ENCODE measurements around the gene PCSK5. TPM values are rescaled to one million over a fixed set of nuclear protein-coding genes. Genes with fewer than 3 reads are reported as not detected.

The PCSK5 gene
- total RNA-seq, 2 experiments from 2014 or later, result 3.0 to 3.1 TPM

DNA sequence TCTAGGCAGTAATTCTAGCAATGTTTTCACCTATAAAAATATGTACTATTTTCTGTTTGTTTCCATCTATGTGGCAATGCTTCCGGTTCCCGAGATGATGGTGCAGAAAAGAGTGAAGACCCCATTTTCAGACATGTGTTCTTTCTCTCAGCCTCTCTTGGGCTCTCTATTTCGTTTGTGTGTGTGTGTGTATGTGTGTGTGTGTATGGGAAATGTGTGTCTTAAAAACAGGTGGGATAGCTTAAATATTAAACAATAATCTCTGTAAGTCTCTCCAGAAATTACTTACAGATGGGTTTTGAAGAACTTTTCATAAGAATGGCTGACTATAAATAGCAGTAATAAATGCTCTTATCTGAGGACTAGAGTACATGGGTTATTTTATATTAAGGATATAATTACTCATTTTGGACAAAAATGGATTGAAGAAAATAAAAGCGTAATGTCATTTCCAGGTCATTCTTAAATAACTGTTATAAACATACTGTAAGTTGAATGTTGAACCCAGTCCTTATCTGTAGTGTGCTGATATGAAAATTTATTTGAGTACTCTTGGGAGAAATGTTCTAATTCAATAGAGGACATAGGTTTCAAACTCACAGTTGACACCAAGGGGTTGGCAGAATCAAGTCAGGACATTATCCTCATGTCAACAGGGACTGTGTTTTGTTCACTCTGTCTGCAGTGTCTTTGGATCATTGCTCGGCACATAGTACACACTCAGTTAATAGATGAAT lies 31.1 kb downstream of the PCSK5 start:
- Mint-ChIP-seq H3K27me3 (no peaks in the 10 kb centered on the region), H3K27ac (no peak overlapping the region), H3K36me3 (ENCODE audit: low read depth) (no peaks in the 10 kb centered on the region), H3K4me1 (peaks cover 15% of the 10 kb centered on the region), H3K4me3 (no peak overlapping the region), H3K9me3 (ENCODE audit: low read depth) (no peaks in the 10 kb centered on the region)
- ATAC-seq (no peak), DNase-seq (no peak)
- POLR2A ChIA-PET, result no interaction called here
- CTCF ChIA-PET, result no interaction called here
- intact Hi-C loops (cut with DNase I, micrococcal nuclease), result no loop called here

DNA sequence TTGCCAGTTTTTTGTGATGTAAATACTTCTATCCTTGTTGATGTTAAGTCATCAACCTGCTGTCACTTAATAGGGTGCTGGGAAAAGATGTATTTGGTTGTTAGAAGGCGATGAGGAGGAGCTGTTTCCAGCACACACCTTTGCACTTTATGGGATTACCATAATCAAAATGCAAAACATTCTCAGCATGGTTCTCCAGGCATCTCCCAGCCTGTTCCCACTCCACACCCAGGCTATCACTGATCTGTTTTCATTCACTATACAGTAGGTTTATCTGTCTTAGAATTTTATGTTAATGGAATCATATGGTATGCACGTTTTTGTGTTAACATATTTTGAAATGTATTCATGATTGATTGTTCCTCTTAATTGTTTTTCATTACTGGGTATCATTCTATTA lies 35.9 kb downstream of the PCSK5 start:
- H3K27me3 Mint-ChIP-seq, result no peaks in the 10 kb centered on the region
- intact Hi-C loops (cut with DNase I, micrococcal nuclease), result no loop called here
- ChIA-PET POLR2A (no interaction called here), CTCF (interaction anchor here (0.7 kb wide), 1 partner anchor 433 kb away, joined by 3 read pairs; no protein-coding TSS in a partner anchor)
- DNase-seq (no peak), ATAC-seq (no peak)
- peaks cover 16% of the 10 kb centered on the region for H3K4me1 Mint-ChIP-seq
- H3K27ac Mint-ChIP-seq, result no peak overlapping the region
- H3K36me3 Mint-ChIP-seq (ENCODE audit: low read depth), result no peaks in the 10 kb centered on the region
- no peak overlapping the region for H3K4me3 Mint-ChIP-seq
- no peaks in the 10 kb centered on the region for H3K9me3 Mint-ChIP-seq (ENCODE audit: low read depth)

DNA sequence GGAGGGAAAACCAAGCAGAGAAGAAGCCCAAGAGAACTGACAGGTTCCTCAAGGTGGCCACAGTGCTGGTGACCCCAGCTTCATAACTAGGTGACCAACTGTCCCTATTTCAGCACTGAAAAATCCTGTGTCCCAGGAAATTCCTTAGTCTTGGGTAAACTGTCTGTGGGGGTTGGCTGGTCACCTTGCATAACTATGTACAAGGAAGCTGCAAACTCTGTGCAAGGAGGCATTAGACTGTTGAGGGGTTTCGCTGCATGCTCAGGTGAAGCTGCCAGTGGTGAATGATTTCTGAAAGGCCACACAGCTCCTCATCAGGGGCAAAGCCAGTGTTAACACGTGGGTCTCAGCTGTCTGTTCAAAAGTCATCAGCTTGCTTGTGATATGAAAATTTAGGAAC lies 36.9 kb downstream of the PCSK5 start:
- H3K4me1 Mint-ChIP-seq, result peaks cover 18% of the 10 kb centered on the region
- no peak for ATAC-seq
- ChIA-PET POLR2A (no interaction called here), CTCF (interaction anchor here (0.7 kb wide), 1 partner anchor 432 kb away, joined by 3 read pairs; no protein-coding TSS in a partner anchor)
- intact Hi-C loops (cut with DNase I, micrococcal nuclease), result no loop called here
- no peak for DNase-seq
- no peak overlapping the region for H3K4me3 Mint-ChIP-seq
- H3K9me3 Mint-ChIP-seq (ENCODE audit: low read depth), result no peaks in the 10 kb centered on the region
- H3K27me3 Mint-ChIP-seq, result no peaks in the 10 kb centered on the region
- H3K36me3 Mint-ChIP-seq (ENCODE audit: low read depth), result no peaks in the 10 kb centered on the region
- no peak overlapping the region for H3K27ac Mint-ChIP-seq

DNA sequence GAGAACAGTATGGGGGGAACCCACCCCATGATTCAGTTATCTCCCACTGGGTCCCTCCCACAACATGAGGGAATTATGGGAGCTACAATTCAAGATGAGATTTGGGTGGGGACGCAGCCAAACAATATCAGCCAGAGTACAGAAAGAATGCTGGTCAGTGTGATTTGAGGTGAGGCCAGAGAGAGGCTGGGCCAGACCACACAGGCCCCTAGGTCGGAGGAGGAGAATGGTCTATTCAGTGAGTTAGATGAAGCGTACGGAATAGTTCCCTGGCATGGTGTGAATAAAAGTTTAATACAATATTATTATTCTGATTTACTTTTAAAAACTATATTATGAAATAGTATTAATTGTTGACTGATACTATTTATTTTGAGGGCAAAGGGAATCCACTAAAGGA lies 39.7 kb downstream of the PCSK5 start:
- ATAC-seq, result no peak
- peaks cover 14% of the 10 kb centered on the region for H3K4me1 Mint-ChIP-seq

DNA sequence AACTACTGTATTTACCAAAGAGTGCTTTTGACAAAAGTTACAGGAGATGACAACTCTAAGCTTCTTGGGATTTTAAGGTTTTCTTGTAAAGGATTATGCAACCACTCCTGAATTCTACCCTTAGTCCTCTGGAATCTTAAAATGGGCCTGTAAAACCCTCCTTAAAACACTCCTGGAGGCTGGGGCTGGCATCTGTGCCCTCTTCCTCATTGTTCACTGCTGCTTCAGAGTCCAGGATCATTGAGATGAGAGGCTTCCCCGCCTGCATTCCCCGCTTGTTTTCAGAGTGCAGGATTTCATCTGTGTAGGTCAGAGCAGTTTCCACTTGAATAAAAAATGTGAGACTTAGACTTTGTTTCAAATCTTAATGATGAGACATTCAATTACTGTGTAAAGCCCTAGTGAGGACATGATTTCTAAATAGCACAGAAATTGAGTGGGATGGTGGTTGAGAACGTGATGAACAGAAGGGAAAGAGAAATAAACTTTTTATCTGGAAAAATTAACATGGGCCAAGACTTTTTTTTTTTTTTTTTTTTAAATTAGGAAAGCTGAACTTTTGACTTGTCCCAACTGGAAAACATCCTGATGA lies 40.4 kb downstream of the PCSK5 start:
- Mint-ChIP-seq H3K4me3 (no peak overlapping the region), H3K27me3 (no peaks in the 10 kb centered on the region), H3K4me1 (peaks cover 12% of the 10 kb centered on the region), H3K9me3 (ENCODE audit: low read depth) (no peaks in the 10 kb centered on the region), H3K36me3 (ENCODE audit: low read depth) (peaks cover 3% of the 10 kb centered on the region), H3K27ac (no peak overlapping the region)
- intact Hi-C loops (cut with DNase I, micrococcal nuclease), result no loop called here
- no peak for ATAC-seq
- POLR2A ChIA-PET, result no interaction called here
- CTCF ChIA-PET, result interaction anchor here (0.6 kb wide), 1 partner anchor 11 kb away, joined by 3 read pairs; no protein-coding TSS in a partner anchor
- no peak for DNase-seq

More for the DNA sequence above, 39.7 kb downstream of the PCSK5 start:
- intact Hi-C loops (cut with DNase I, micrococcal nuclease), result no loop called here
- Mint-ChIP-seq H3K4me3 (no peak overlapping the region), H3K9me3 (ENCODE audit: low read depth) (no peaks in the 10 kb centered on the region), H3K36me3 (ENCODE audit: low read depth) (peaks cover 3% of the 10 kb centered on the region), H3K27ac (no peak overlapping the region), H3K27me3 (no peaks in the 10 kb centered on the region)
- ChIA-PET POLR2A (no interaction called here), CTCF (no interaction called here)
- DNase-seq, result no peak

DNA sequence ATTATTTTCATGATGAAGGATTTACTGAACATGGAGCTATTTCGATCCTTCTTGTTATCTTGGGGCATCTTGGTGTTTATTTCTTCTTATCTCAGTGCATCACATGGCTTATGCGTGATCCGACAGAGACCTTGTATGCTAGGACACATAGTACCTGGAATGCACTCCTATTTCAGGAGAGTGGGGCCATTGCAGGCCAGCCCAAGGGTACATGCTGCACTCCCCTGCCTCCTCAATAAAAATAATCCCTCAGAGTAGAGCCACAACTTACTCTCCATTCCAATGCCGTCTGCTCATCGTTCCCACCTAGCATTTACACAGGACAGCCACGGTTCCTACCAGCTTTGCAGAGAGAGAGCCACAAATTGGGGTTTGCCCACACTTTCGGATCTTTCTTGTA lies 43.5 kb downstream of the PCSK5 start:
- Mint-ChIP-seq H3K4me1 (peaks cover 22% of the 10 kb centered on the region), H3K36me3 (ENCODE audit: low read depth) (peaks cover 3% of the 10 kb centered on the region), H3K27me3 (no peaks in the 10 kb centered on the region), H3K27ac (no peak overlapping the region), H3K4me3 (no peak overlapping the region), H3K9me3 (ENCODE audit: low read depth) (no peaks in the 10 kb centered on the region)
- CTCF ChIA-PET, result interaction anchor here (1.2 kb wide), 1 partner anchor 403 kb away, joined by 3 read pairs; no protein-coding TSS in a partner anchor
- no peak for ATAC-seq
- intact Hi-C loops (cut with DNase I, micrococcal nuclease), result no loop called here
- POLR2A ChIA-PET, result no interaction called here
- DNase-seq, result no peak

DNA sequence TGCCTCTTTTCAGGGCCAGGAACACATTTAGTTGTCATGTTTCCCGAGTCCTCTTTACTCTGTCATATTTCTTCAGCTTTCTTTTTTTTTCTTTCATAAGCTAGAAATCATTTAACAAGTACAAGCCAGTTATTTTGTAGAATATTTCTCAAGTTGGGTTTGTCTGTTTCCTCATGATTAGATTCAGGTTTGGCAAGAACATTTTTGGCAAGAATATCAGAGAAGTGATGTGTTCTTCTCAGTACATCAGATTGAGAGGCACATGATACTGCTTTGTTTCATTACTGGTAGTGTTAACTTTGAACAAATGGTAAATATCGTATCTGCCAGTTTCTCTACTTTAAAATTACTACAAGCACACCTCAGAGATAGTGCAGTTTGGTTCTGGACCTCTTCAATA lies 45.1 kb downstream of the PCSK5 start:
- Mint-ChIP-seq H3K36me3 (ENCODE audit: low read depth) (peaks cover 3% of the 10 kb centered on the region), H3K4me1 (peaks cover 16% of the 10 kb centered on the region), H3K9me3 (ENCODE audit: low read depth) (no peaks in the 10 kb centered on the region), H3K27me3 (no peaks in the 10 kb centered on the region), H3K4me3 (no peak overlapping the region), H3K27ac (no peak overlapping the region)
- CTCF ChIA-PET, result no interaction called here
- no peak for ATAC-seq
- intact Hi-C loops (cut with DNase I, micrococcal nuclease), result no loop called here
- no peak for DNase-seq
- POLR2A ChIA-PET, result no interaction called here

DNA sequence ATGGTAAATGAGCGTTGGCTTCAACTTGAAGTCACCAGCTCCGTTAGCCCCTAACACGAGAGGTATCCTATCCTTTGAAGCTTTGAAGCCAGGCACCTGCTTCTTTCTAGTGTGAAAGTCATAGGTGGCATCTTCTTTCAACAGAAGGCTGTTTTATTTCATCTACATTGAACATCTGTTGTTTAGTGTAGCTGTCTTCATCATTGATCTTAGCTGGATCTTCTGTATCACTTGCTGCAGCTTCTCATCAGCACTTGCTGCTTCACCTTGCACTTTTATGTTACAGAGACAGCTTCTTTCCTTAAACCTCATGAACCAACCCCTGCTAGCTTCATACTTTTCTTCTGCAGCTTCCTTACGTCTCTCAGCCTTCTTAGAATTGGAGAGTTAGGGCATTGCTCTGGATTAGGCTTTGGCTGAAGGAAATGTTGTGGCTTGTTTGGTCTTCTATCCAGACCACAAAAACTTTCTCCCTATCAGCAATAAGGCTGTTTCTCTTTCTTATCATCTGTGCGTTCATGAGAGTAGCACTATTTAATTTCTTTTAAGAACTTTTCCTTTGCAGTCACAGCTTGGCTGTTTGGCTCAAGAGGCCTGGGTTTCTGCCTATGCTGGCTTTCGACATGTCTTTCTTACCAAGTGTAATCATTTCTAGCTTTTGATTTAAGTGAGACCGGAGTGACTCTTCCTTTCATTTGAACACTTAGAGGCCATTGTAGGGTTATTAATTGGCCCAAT lies 47.2 kb downstream of the PCSK5 start:
- DNase-seq, result no peak
- H3K4me1 Mint-ChIP-seq, result peaks cover 11% of the 10 kb centered on the region
- no peak overlapping the region for H3K27ac Mint-ChIP-seq
- POLR2A ChIA-PET, result interaction anchor here (0.7 kb wide), 1 partner anchor 227 kb away, joined by 3 read pairs; no protein-coding TSS in a partner anchor
- ATAC-seq, result peak; percentile 6
- no peaks in the 10 kb centered on the region for H3K9me3 Mint-ChIP-seq (ENCODE audit: low read depth)
- H3K27me3 Mint-ChIP-seq, result no peaks in the 10 kb centered on the region
- CTCF ChIA-PET, result interaction anchor here (0.6 to 1.2 kb wide), 3 partner anchors 18 to 311 kb away, joined by 3 read pairs; no protein-coding TSS in a partner anchor
- peaks cover 3% of the 10 kb centered on the region for H3K36me3 Mint-ChIP-seq (ENCODE audit: low read depth)
- intact Hi-C loops (cut with DNase I, micrococcal nuclease), result no loop called here
- H3K4me3 Mint-ChIP-seq, result no peak overlapping the region

DNA sequence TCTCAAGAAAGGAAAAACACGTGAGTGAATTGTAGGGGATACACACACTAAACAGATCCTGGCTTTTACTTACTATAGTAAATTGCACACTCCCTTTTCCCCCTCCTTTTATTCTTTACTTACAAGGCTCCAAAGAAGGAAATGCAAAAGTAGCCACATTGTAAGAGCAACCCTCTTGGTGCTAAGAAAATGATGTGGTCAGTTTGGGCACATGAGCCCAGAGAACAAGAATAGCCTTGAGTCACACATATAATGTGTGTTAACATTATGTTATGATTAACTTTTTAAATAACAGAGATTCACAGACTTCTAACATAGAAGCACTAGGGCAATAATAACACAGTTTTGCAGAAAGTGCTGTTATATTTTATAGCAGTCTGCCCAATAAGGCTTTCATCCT lies 48.5 kb downstream of the PCSK5 start:
- Mint-ChIP-seq H3K27ac (no peak overlapping the region), H3K4me3 (no peak overlapping the region), H3K36me3 (ENCODE audit: low read depth) (peaks cover under 1% of the 10 kb centered on the region), H3K27me3 (no peaks in the 10 kb centered on the region), H3K4me1 (peaks cover 11% of the 10 kb centered on the region), H3K9me3 (ENCODE audit: low read depth) (no peaks in the 10 kb centered on the region)
- ATAC-seq (no peak), DNase-seq (no peak)
- POLR2A ChIA-PET, result no interaction called here
- CTCF ChIA-PET, result interaction anchor here (1.0 kb wide), 1 partner anchor 42 kb away, joined by 4 read pairs; no protein-coding TSS in a partner anchor
- intact Hi-C loops (cut with DNase I, micrococcal nuclease), result no loop called here

DNA sequence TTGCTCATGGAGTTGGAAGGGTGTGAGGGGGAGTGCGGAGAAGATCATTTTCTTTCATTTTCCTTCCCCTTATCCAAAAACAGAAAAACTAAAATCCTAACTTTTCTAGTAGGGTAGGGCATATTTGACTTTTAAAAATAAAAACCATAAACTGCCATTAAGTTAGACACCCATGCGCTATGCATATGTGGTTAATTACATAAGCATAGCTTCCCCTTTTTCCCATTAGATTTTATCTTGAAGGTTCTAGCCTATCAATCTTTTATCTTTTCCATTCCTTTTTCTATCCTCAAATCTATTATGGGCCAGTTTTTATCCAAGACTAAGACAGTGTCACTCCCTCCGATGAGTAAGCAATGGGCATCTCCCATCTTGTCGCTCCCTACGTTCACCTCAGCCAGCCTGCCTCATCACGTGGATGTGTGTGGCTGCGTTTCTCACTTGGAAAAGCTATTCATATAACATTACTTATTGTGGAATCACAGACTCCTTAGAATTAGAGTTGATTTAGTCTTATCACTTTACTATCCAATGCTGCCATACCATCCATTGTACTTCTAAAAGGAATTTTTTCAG lies 49.2 kb downstream of the PCSK5 start:
- H3K4me1 Mint-ChIP-seq, result peaks cover 11% of the 10 kb centered on the region
- H3K27me3 Mint-ChIP-seq, result no peaks in the 10 kb centered on the region
- POLR2A ChIA-PET, result no interaction called here
- CTCF ChIA-PET, result interaction anchor here (1.0 kb wide), 1 partner anchor 41 kb away, joined by 4 read pairs; no protein-coding TSS in a partner anchor
- no peak for DNase-seq
- ATAC-seq, result no peak
- no peak overlapping the region for H3K27ac Mint-ChIP-seq
- H3K9me3 Mint-ChIP-seq (ENCODE audit: low read depth), result no peaks in the 10 kb centered on the region
- no peaks in the 10 kb centered on the region for H3K36me3 Mint-ChIP-seq (ENCODE audit: low read depth)
- intact Hi-C loops (cut with DNase I, micrococcal nuclease), result no loop called here
- no peak overlapping the region for H3K4me3 Mint-ChIP-seq

DNA sequence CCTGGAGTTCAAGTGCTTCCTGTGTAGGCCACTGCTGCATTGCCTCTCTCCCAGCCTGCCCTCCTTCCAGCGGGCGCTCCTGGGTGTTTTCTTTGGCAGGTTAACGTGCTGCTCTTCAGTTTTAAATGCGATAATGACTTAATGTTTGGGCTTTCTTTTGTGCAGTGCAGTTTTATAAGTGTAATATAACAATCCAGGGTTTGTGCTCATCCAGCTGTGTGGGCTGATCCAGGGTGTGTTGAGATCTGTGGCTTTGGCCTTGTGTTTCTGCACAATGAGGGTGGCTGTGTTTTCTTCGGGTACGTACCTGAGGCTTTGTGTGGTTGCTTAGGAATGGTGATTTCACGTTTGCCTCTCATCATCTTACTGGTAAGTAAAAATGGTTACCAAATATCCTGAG lies 50.6 kb downstream of the PCSK5 start:
- ChIA-PET POLR2A (no interaction called here), CTCF (no interaction called here)
- H3K36me3 Mint-ChIP-seq (ENCODE audit: low read depth), result peaks cover 7% of the 10 kb centered on the region
- no peak for ATAC-seq
- H3K9me3 Mint-ChIP-seq (ENCODE audit: low read depth), result no peaks in the 10 kb centered on the region
- no peaks in the 10 kb centered on the region for H3K27me3 Mint-ChIP-seq
- peaks cover 17% of the 10 kb centered on the region for H3K4me1 Mint-ChIP-seq
- DNase-seq, result no peak
- H3K4me3 Mint-ChIP-seq, result no peak overlapping the region
- no peak overlapping the region for H3K27ac Mint-ChIP-seq
- intact Hi-C loops (cut with DNase I, micrococcal nuclease), result no loop called here

All from activated CD4-positive, alpha-beta T cell treated with anti-CD3 and anti-CD28 coated beads for 36 hours (primary cell).